ENCODE results near the gene LRRC27. TPM values are rescaled to one million over a fixed set of nuclear protein-coding genes. Genes with fewer than 3 reads are reported as not detected.
"Not testable (repeated sequence)": the region's sequence is repeated elsewhere in the genome, so short reads cannot be mapped to it uniquely, and the experiment has no call there.

Gene LRRC27
- total RNA-seq, 2 experiments from 2014 or later = 3.3 to 3.8 TPM

DNA sequence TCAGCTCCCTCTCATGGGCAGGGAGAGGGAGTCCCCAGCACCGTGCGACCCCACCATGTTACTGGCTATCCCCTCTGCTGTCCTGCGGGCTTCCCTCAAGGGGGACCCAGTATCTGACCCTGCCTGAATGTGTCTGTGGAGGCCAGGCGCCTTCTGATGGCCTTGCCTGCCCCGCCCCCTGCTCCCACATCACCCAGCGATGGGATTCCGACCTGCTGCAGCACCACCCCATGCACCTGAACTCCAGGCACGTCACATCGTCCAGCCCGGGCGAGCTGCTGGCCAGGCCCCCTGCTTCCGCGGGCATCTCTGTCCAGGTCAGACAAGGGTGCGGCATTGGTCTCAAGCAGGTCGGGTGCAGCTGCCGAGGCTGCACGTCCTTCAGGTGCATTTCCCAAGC lies 19.0 kb downstream of the LRRC27 start:
- Mint-ChIP-seq H3K27ac (no peak overlapping the region), H3K4me1 (ENCODE audit: low read depth) (peaks cover 3% of the 10 kb centered on the region), H3K4me3 (no peak overlapping the region), H3K9me3 (ENCODE audit: insufficient read depth) (no peaks in the 10 kb centered on the region), H3K27me3 (ENCODE audit: low read depth) (no peaks in the 10 kb centered on the region), H3K36me3 (ENCODE audit: low read depth) (no peaks in the 10 kb centered on the region)
- DNase-seq (no peak), ATAC-seq (no peak)
- POLR2A ChIA-PET = no interaction called here
- CTCF ChIA-PET = no interaction called here

DNA sequence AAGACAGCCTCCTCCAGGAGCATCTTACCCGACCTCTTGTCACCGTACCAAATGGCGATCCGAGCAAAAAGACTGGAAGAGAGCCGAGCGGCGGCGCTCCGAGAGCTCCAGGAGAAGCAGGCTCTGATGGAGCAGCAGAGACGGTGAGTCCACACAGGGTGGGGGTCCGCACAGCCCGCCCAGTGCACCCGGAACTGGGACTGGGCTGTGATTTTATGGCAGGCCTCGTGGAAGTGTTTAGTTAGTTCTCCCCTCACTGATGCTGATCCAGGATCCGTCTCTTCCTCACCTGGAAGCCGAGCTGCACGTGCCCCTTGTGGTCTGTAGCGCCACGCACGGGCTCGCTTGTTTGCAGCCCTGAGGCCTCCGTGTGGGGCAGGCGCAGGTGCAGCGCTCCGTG lies 19.6 kb downstream of the LRRC27 start:
- Mint-ChIP-seq H3K27ac (no peak overlapping the region), H3K27me3 (ENCODE audit: low read depth) (no peaks in the 10 kb centered on the region), H3K36me3 (ENCODE audit: low read depth) (no peaks in the 10 kb centered on the region), H3K9me3 (ENCODE audit: insufficient read depth) (no peaks in the 10 kb centered on the region), H3K4me3 (no peak overlapping the region), H3K4me1 (ENCODE audit: low read depth) (peaks cover 3% of the 10 kb centered on the region)
- ATAC-seq (no peak), DNase-seq (no peak)
- ChIA-PET POLR2A (no interaction called here), CTCF (no interaction called here)

DNA sequence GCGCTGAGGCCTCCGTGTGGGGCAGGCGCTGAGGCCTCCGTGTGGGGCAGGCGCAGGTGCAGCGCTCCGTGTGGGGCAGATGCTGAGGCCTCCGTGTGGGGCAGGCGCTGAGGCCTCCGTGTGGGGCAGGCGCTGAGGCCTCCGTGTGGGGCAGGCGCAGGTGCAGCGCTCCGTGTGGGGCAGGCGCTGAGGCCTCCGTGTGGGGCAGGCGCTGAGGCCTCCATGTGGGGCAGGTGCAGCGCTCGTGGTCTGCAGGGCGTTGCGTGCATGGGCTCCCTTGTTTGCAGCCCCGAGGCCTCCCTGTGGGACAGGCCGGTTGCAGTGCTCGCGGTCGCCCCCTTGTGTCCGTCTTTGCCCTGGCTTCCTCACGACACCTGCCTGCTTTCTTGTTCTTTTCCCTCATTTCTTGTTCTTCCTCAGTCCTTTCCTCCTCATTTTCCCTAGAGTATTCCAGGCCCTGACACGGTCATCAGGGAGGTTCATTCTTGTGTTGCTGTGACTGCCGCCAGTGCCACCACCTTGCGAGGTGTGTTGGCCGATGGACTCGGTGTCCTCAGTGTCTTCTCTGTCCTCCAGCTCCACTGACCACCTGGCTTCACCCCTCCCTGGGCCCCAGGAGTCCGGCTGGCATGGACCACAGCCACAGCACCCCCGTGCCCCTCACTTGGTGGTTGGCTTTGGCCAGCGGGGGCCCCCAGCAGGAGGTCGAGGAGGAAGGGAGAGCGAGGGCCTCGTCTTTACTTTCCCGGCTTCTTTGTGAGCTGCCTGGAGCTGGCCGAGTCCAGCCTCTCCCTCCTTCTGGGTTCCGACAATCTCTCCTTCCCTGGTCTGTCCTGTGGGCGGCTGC lies 20.7 kb downstream of the LRRC27 start:
- POLR2A ChIA-PET; H3K27ac Mint-ChIP-seq; H3K27me3 Mint-ChIP-seq (ENCODE audit: low read depth): not testable (repeated sequence)

DNA sequence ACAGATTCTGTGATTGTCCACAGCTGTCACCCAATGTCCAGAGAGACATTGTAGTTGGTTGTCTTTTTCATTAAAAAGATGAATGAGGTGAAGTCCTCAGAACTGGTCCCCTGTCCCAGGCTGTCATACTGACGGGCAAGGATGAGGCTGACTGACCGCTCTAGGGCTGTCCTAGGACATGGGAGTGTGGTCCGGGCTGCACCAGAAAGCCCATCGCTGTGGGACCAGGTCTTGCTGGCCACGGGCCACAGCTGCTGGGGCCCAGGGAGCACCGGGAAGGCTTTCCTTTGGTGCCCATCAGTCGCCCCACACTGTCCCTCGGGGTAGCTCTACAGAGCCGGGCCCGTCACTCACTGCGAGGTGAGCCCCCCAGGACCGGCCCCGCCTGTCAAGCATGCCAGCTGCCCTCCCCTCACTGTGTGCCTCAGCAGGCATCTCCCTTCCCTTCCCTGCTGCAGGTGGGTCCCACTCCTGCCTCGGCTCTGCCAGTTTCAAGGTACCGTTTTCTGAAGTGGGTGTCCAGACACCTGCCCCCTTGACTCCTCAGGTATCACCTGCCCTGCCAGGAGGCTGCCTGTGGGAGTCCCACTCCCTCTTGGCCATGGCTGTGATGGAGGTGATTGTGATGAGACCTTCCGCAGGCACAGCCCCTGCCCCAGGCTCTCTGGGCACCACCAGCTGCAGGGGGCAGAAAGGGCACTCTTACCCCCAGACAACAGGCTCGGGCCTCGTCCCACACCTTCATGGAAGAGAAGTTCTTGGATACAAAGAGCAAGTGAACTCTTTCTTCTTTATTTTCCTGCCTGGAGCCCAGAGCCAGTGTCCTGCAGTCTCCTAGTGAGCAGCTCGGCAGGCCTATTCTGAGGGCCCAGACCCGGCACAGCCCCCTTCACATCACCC lies 21.7 kb downstream of the LRRC27 start:
- ChIA-PET CTCF (interaction anchor here (0.7 to 1.7 kb wide), 2 partner anchors 128 to 130 kb away, joined by 3 to 6 read pairs; no protein-coding TSS in a partner anchor), POLR2A (no interaction called here)
- Mint-ChIP-seq H3K4me3 (no peak overlapping the region), H3K9me3 (ENCODE audit: insufficient read depth) (no peaks in the 10 kb centered on the region), H3K27me3 (ENCODE audit: low read depth) (no peaks in the 10 kb centered on the region), H3K36me3 (ENCODE audit: low read depth) (no peaks in the 10 kb centered on the region), H3K27ac (no peak overlapping the region), H3K4me1 (ENCODE audit: low read depth) (peaks cover 3% of the 10 kb centered on the region)
- ATAC-seq (no peak), DNase-seq (no peak)

More for the DNA sequence above, 20.7 kb downstream of the LRRC27 start:
- DNase-seq (peak; percentile 81), ATAC-seq (peak; percentile 90)
- H3K4me1 Mint-ChIP-seq (ENCODE audit: low read depth); H3K36me3 Mint-ChIP-seq (ENCODE audit: low read depth); H3K9me3 Mint-ChIP-seq (ENCODE audit: insufficient read depth); H3K4me3 Mint-ChIP-seq: not testable (repeated sequence)
- CTCF ChIA-PET = interaction anchor here (0.7 to 1.7 kb wide), 2 partner anchors 127 to 129 kb away, joined by 3 to 6 read pairs; no protein-coding TSS in a partner anchor

DNA sequence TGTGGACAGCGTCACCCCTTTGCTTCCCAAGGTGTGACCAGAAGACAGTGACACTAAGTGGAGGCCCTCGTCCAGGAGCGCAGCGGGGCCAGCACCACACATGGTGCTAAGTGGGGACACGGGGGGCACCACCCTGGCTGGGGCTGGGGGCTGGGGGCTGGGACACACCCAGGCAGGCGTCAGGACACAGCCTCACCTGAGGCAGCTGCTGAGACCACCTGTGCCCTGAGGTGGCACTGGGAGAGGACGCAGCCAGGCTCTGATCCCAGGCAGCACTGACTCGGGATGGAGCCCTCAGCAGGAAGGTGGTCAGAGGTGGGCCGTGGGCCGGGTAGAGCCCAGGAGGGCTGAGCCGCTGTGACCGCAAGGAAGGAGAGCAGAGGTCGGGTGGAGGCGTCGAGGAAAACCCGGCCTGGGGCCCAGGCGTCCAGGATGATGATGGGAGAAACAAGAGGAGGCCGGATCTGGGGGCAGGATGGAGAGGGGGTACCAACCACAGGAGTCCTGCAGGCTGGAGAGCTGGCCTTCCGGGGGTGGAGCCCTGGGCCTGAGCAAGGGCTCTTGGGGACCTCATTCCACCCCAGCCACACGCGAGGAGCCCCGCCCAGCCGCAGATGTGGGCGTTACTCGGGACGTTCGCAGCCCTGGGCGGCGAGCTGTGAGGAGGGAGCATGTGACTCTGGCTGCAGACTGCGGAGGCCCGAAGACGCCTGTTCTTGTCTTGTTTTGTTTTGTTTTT lies 22.5 kb downstream of the LRRC27 start:
- ChIA-PET CTCF (interaction anchor here (1.1 to 1.6 kb wide), 2 partner anchors 92 to 125 kb away, joined by 3 read pairs; no protein-coding TSS in a partner anchor), POLR2A (no interaction called here)

DNA sequence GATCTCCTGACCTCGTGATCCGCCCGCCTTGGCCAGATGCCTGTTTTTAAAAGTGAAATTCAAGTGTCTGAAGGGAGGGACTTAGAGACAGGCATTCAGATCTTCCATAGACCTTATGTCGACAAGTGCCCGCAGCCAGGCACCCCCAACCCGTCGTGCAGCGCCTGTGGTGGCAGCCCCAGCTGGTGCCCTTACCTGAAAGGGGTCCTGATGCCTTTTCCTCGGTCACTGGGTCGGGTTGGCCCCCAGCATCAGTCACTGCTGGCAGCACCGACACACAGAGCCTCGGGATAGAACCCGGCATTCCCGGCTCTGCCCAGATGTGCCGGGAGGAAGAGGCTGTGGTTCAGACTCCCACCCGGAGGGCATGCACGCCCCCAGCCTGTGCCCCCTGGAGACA lies 23.3 kb downstream of the LRRC27 start:
- Mint-ChIP-seq H3K4me1 (ENCODE audit: low read depth) (peaks cover 3% of the 10 kb centered on the region), H3K36me3 (ENCODE audit: low read depth) (no peaks in the 10 kb centered on the region), H3K4me3 (no peak overlapping the region), H3K27ac (no peak overlapping the region), H3K9me3 (ENCODE audit: insufficient read depth) (no peaks in the 10 kb centered on the region), H3K27me3 (ENCODE audit: low read depth) (no peaks in the 10 kb centered on the region)
- ATAC-seq (no peak), DNase-seq (no peak)
- ChIA-PET CTCF (interaction anchor here (1.1 to 1.6 kb wide), 2 partner anchors 91 to 126 kb away, joined by 3 read pairs; no protein-coding TSS in a partner anchor), POLR2A (no interaction called here)

More for the DNA sequence above, 22.5 kb downstream of the LRRC27 start:
- Mint-ChIP-seq H3K4me3 (no peak overlapping the region), H3K4me1 (ENCODE audit: low read depth) (peaks cover 3% of the 10 kb centered on the region), H3K9me3 (ENCODE audit: insufficient read depth) (no peaks in the 10 kb centered on the region), H3K27ac (no peak overlapping the region), H3K36me3 (ENCODE audit: low read depth) (no peaks in the 10 kb centered on the region), H3K27me3 (ENCODE audit: low read depth) (no peaks in the 10 kb centered on the region)
- no peak for ATAC-seq
- DNase-seq = no peak

DNA sequence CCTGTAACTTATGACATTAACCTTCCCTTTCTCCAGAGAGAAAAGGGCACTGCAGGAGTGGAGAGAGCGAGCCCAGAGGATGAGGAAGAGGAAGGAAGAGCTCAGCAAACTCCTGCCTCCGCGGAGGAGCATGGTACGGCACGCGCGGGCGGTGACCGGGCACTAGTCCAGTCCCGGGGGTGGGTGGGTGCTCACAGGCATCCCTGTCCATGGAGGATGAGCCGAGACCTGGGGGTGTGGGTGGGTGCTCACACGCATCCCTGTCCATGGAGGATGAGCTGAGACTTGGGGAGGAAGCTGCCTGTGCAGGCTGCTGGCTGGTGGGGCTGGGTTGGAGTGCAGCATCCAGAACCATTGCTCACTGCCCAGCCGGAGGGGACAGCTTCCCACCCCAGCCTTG lies 23.8 kb downstream of the LRRC27 start:
- Mint-ChIP-seq H3K4me1 (ENCODE audit: low read depth) (peaks cover 3% of the 10 kb centered on the region), H3K27ac (no peak overlapping the region), H3K27me3 (ENCODE audit: low read depth) (no peaks in the 10 kb centered on the region), H3K4me3 (no peak overlapping the region), H3K36me3 (ENCODE audit: low read depth) (no peaks in the 10 kb centered on the region), H3K9me3 (ENCODE audit: insufficient read depth) (no peaks in the 10 kb centered on the region)
- ChIA-PET CTCF (interaction anchor here (0.8 to 1.6 kb wide), 3 partner anchors 19 to 126 kb away, joined by 3 read pairs; no protein-coding TSS in a partner anchor), POLR2A (no interaction called here)
- DNase-seq (no peak), ATAC-seq (no peak)

DNA sequence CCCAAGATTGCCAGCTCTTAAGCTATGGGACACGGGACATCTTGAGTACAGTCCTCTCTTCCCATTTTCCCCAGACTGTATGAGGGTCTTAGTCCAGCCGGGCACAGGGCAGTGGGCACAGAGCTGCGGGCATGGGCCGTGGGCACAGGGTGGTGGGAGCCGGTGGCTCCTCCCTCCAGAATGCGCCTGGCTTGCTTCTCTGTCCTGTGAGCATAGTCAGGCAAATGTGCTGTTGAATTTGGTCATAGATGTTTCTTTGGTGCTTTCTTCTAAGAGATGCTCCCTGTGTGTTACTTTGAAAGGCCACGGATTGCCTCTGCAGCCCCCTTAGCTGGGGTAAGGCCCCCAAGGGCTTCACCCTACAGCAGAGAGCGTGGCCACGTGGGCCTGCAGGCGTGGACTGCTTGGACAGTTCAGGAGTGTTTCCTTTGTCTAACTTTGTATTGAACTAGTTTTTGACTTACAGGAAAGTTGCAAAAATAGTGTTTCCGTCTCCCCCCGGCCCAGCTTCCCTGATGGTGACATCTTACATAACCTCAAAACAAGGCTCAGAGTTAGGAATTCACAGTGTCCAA lies 24.7 kb downstream of the LRRC27 start:
- no peak for DNase-seq
- Mint-ChIP-seq H3K27ac (no peak overlapping the region), H3K27me3 (ENCODE audit: low read depth) (no peaks in the 10 kb centered on the region), H3K4me3 (no peak overlapping the region), H3K4me1 (ENCODE audit: low read depth) (peaks cover 3% of the 10 kb centered on the region), H3K9me3 (ENCODE audit: insufficient read depth) (no peaks in the 10 kb centered on the region), H3K36me3 (ENCODE audit: low read depth) (no peaks in the 10 kb centered on the region)
- POLR2A ChIA-PET = no interaction called here
- CTCF ChIA-PET = no interaction called here
- no peak for ATAC-seq

DNA sequence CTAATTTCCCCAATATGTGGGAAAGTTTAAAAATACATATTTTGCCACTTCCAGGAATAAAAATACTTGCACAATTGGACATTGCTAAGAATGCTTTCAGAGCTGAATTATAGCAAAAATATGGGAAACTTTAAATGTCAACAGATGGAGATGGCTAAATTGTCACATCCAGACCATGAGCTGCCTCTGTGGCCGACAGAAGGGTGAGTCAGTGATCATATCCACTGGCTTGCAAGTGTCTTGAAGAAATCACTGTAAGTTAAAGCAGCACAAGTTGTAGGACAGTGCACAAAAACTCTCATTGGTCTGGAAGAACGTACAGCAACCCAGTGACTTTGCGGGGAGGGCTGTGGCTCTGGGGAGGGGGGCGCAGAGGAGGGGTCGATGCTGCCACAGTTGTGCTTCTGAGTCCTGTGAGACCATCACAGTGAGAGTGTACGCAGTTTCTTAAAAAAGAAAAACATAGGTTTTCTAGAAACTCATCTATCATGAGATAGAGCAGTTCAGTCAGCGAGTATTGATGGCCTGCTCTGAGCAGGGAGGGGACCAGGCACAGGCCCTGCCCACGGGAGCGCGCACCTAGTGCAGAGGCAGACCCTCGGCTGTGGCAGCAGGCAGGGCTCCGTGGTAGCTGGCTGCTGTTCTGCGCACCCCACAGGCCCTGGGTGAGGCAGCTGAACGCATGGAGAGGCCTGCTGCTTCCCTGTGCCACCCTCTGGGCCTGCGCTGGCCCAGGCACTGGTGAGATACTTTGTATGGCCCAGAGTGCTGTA lies 25.5 kb downstream of the LRRC27 start:
- no peak overlapping the region for H3K4me3 Mint-ChIP-seq
- no peaks in the 10 kb centered on the region for H3K9me3 Mint-ChIP-seq (ENCODE audit: insufficient read depth)
- no peaks in the 10 kb centered on the region for H3K27me3 Mint-ChIP-seq (ENCODE audit: low read depth)
- ChIA-PET POLR2A (no interaction called here), CTCF (no interaction called here)
- DNase-seq (no peak), ATAC-seq (no peak)
- no peak overlapping the region for H3K27ac Mint-ChIP-seq
- H3K4me1 Mint-ChIP-seq (ENCODE audit: low read depth) = peaks cover 3% of the 10 kb centered on the region
- H3K36me3 Mint-ChIP-seq (ENCODE audit: low read depth) = no peaks in the 10 kb centered on the region

DNA sequence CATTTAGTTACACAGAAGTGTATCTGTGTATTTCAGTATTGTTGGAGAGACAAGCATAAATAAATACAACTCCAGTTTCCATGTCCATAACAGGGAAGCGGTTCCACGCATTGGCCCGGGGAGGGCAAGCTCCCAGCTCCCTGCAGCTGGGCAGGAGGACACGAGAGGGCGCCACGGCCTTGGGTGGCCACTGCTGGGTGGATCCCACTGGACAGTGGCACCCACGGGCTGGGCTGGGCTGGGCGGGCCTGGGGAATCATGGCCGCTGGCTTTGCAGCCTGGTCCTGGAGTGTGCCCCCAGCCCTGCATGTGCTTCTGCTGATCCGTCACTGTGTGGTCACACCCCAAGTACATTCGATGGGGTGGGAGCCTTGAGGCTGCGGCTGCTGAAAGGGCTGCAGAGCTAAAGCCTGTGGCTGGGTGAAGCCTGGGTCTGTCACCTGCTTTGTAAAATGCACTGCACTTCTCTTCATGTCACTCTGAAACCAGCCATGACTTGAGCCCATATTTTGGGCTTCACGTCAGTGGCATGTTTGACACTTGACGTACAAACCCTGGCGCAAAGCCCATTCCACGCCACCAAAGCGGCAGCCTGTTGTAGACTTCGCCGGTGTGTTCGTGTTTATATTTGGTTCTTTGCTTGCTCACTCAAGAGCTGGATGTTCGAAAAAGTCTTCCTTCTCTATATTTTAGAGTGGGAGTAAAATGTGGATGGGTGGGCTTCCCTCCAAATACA lies 27.5 kb downstream of the LRRC27 start:
- H3K4me3 Mint-ChIP-seq = no peak overlapping the region
- ATAC-seq (no peak), DNase-seq (no peak)
- POLR2A ChIA-PET = no interaction called here
- no peaks in the 10 kb centered on the region for H3K36me3 Mint-ChIP-seq (ENCODE audit: low read depth)
- no peaks in the 10 kb centered on the region for H3K4me1 Mint-ChIP-seq (ENCODE audit: low read depth)
- H3K27ac Mint-ChIP-seq = no peak overlapping the region
- CTCF ChIA-PET = interaction anchor here (1.0 to 1.8 kb wide), 2 partner anchors 17 to 88 kb away, joined by 3 to 6 read pairs; no protein-coding TSS in a partner anchor
- H3K27me3 Mint-ChIP-seq (ENCODE audit: low read depth) = no peaks in the 10 kb centered on the region
- no peaks in the 10 kb centered on the region for H3K9me3 Mint-ChIP-seq (ENCODE audit: insufficient read depth)
